Activated naive CD4-positive, alpha-beta T cell treated with anti-CD3 and anti-CD28 coated beads for 36 hours (primary cell): Measurements from ENCODE around the gene HERC6. TPM values are rescaled to one million over a fixed set of nuclear protein-coding genes. Genes with fewer than 3 reads are reported as not detected.
A peak's percentile ranks its signal among the peaks of the same experiment; 100 is the strongest.
"Not testable (repeated sequence)": the region's sequence is repeated elsewhere in the genome, so short reads cannot be mapped to it uniquely, and the experiment has no call there.

ENCODE experiments used
- CTCF ChIA-PET: fragments of 350-600 bp; sonication (Branson Sonifier 250); formaldehyde crosslinking; loops from one replicate; lab custom pipeline; 2021; ENCODE audit warnings: antibody characterized with exemption; lab: Charles Lee
- DNase-seq: peaks from one replicate; pipeline ENCODE4 v3.0.0-alpha.2; 2020
- H3K27ac Mint-ChIP-seq: one replicate; pipeline ENCODE4 v1.8.0; 2021; ENCODE audit warnings: mild to moderate bottlenecking, mixed read lengths
- H3K27me3 Mint-ChIP-seq: one replicate; pipeline ENCODE4 v1.8.0; 2021; ENCODE audit warnings: low read depth, mixed read lengths
- H3K36me3 Mint-ChIP-seq: one replicate; pipeline ENCODE4 v1.8.0; 2021; ENCODE audit warnings: low read depth, mixed read lengths
- H3K4me1 Mint-ChIP-seq: one replicate; pipeline ENCODE4 v1.8.0; 2021; ENCODE audit warnings: low read depth, mixed read lengths
- H3K4me3 Mint-ChIP-seq: one replicate; pipeline ENCODE4 v1.8.0; 2021; ENCODE audit warnings: mild to moderate bottlenecking, moderate library complexity, mixed read lengths
- H3K9me3 Mint-ChIP-seq: one replicate; pipeline ENCODE4 v1.8.0; 2021; ENCODE audit warnings: mixed read lengths
- intact Hi-C: fragments of 100-400 bp; cut with micrococcal nuclease; formaldehyde crosslinking; loops from one replicate; pipeline ENCODE4 v1.15.1; 2023
- total RNA-seq, 2 experiments: library from RNA; stranded (reverse); gene quantifications; one replicate each; pipeline ENCODE4 v1.2.3, GENCODE V29; 2021

Gene HERC6
- total RNA-seq = 10 to 100 TPM in 1 of 2 experiments, 1 to 10 TPM in 1; 9.9 to 10.2 TPM

GRCh38 chr4:88378691-88379559 is at the start of gene HERC6:
TSS of gene HERC6 (plus strand) at chr4:88378852. CDS start at chr4:88378922, 70 bp downstream.
- Mint-ChIP-seq H3K4me3 (peak within 1 kb of the TSS; percentile 85), H3K9me3 (no peaks in the 10 kb centered on the region), H3K4me1 (peaks cover 40% of the 10 kb centered on the region), H3K27me3 (no peaks in the 10 kb centered on the region), H3K27ac (peak within 1 kb of the TSS; percentile 69), H3K36me3 (peaks cover 6% of the 10 kb centered on the region)
- CTCF ChIA-PET = interaction anchor here (0.7 to 1.4 kb wide), 8 partner anchors 10 to 154 kb away, joined by 3 to 8 read pairs (median 4); partner anchors contain the start of gene HERC5
- DNase-seq = peak; percentile 84
- intact Hi-C loops = loop anchor here (1.0 to 10.0 kb wide), 3 partner anchors 95 to 646 kb away; partner anchors contain the start of gene PPM1K

GRCh38 chr4:88333741-88334405 is 44.8 kb upstream of the HERC6 start:
- no peaks in the 10 kb centered on the region for H3K27me3 Mint-ChIP-seq
- H3K36me3 Mint-ChIP-seq = no peaks in the 10 kb centered on the region
- no peaks in the 10 kb centered on the region for H3K4me1 Mint-ChIP-seq
- DNase-seq = no peak
- intact Hi-C loops = no loop called here
- no peak overlapping the region for H3K27ac Mint-ChIP-seq
- H3K9me3 Mint-ChIP-seq = no peaks in the 10 kb centered on the region
- H3K4me3 Mint-ChIP-seq = no peak overlapping the region
- CTCF ChIA-PET = no interaction called here

- no peak overlapping the region for H3K27ac Mint-ChIP-seq
- no peaks in the 10 kb centered on the region for H3K36me3 Mint-ChIP-seq
- H3K4me3 Mint-ChIP-seq = no peak overlapping the region
- CTCF ChIA-PET = no interaction called here
- no peaks in the 10 kb centered on the region for H3K27me3 Mint-ChIP-seq
- no peak for DNase-seq
- no peaks in the 10 kb centered on the region for H3K9me3 Mint-ChIP-seq
- intact Hi-C loops = no loop called here
- no peaks in the 10 kb centered on the region for H3K4me1 Mint-ChIP-seq
Observed at GRCh38 chr4:88335092-88335665, 43.5 kb upstream of the HERC6 start.

- Mint-ChIP-seq H3K4me1 (no peaks in the 10 kb centered on the region), H3K27ac (no peak overlapping the region), H3K9me3 (no peaks in the 10 kb centered on the region), H3K4me3 (no peak overlapping the region), H3K36me3 (no peaks in the 10 kb centered on the region), H3K27me3 (no peaks in the 10 kb centered on the region)
- intact Hi-C loops = no loop called here
- CTCF ChIA-PET = interaction anchor here (0.8 to 1.6 kb wide), 4 partner anchors 28 to 173 kb away, joined by 3 to 8 read pairs (median 4); partner anchors contain the start of gene PPM1K
- DNase-seq = no peak
Observed at GRCh38 chr4:88341227-88342192, 37.1 kb upstream of the HERC6 start.

GRCh38 chr4:88346902-88347301 is 31.8 kb upstream of the HERC6 start:
- H3K9me3 Mint-ChIP-seq, H3K27me3 Mint-ChIP-seq, H3K36me3 Mint-ChIP-seq, H3K27ac Mint-ChIP-seq, H3K4me3 Mint-ChIP-seq, CTCF ChIA-PET, H3K4me1 Mint-ChIP-seq, intact Hi-C loops, DNase-seq: not testable (repeated sequence)

GRCh38 chr4:88348761-88349160 is 29.9 kb upstream of the HERC6 start:
- H3K4me3 Mint-ChIP-seq, H3K27me3 Mint-ChIP-seq, H3K9me3 Mint-ChIP-seq, DNase-seq, H3K36me3 Mint-ChIP-seq, CTCF ChIA-PET, intact Hi-C loops, H3K4me1 Mint-ChIP-seq, H3K27ac Mint-ChIP-seq: not testable (repeated sequence)

GRCh38 chr4:88350786-88351185 is 27.9 kb upstream of the HERC6 start:
- Mint-ChIP-seq H3K27ac (no peak overlapping the region), H3K4me3 (no peak overlapping the region), H3K36me3 (no peaks in the 10 kb centered on the region), H3K27me3 (no peaks in the 10 kb centered on the region), H3K9me3 (peaks cover 7% of the 10 kb centered on the region), H3K4me1 (no peaks in the 10 kb centered on the region)
- CTCF ChIA-PET = interaction anchor here (1.4 kb wide), 1 partner anchor 11 kb away, joined by 4 read pairs; no protein-coding TSS in a partner anchor
- intact Hi-C loops = no loop called here
- DNase-seq = no peak

GRCh38 chr4:88352062-88352740 is 26.5 kb upstream of the HERC6 start:
- CTCF ChIA-PET = interaction anchor here (0.6 kb wide), 1 partner anchor 118 kb away, joined by 3 read pairs; no protein-coding TSS in a partner anchor
- Mint-ChIP-seq H3K4me1 (no peaks in the 10 kb centered on the region), H3K36me3 (no peaks in the 10 kb centered on the region), H3K4me3 (no peak overlapping the region), H3K9me3 (peaks cover 7% of the 10 kb centered on the region), H3K27me3 (no peaks in the 10 kb centered on the region), H3K27ac (no peak overlapping the region)
- DNase-seq = no peak
- intact Hi-C loops = no loop called here

GRCh38 chr4:88353324-88353723 is 25.3 kb upstream of the HERC6 start:
- Mint-ChIP-seq H3K27me3 (no peaks in the 10 kb centered on the region), H3K27ac (no peak overlapping the region), H3K4me1 (no peaks in the 10 kb centered on the region), H3K4me3 (no peak overlapping the region), H3K9me3 (peaks cover 7% of the 10 kb centered on the region), H3K36me3 (no peaks in the 10 kb centered on the region)
- CTCF ChIA-PET = no interaction called here
- DNase-seq = no peak
- intact Hi-C loops = no loop called here

- intact Hi-C loops = no loop called here
- H3K9me3 Mint-ChIP-seq = peaks cover 8% of the 10 kb centered on the region
- DNase-seq = no peak
- H3K4me3 Mint-ChIP-seq = no peak overlapping the region
- no peaks in the 10 kb centered on the region for H3K4me1 Mint-ChIP-seq
- H3K27ac Mint-ChIP-seq = no peak overlapping the region
- CTCF ChIA-PET = no interaction called here
- no peaks in the 10 kb centered on the region for H3K36me3 Mint-ChIP-seq
- H3K27me3 Mint-ChIP-seq = no peaks in the 10 kb centered on the region
Observed at GRCh38 chr4:88356771-88357170, 21.9 kb upstream of the HERC6 start.

- no peaks in the 10 kb centered on the region for H3K27me3 Mint-ChIP-seq
- H3K4me1 Mint-ChIP-seq = no peaks in the 10 kb centered on the region
- CTCF ChIA-PET = interaction anchor here (0.6 kb wide), 1 partner anchor 164 kb away, joined by 3 read pairs; no protein-coding TSS in a partner anchor
- H3K36me3 Mint-ChIP-seq = no peaks in the 10 kb centered on the region
- no peak for DNase-seq
- intact Hi-C loops = no loop called here
- no peak overlapping the region for H3K27ac Mint-ChIP-seq
- no peak overlapping the region for H3K4me3 Mint-ChIP-seq
- peaks cover 8% of the 10 kb centered on the region for H3K9me3 Mint-ChIP-seq
Observed at GRCh38 chr4:88357262-88357661, 21.4 kb upstream of the HERC6 start.
